WTC11 (cell line): ENCODE data around the gene NAPB.
"Not testable (repeated sequence)": the region's sequence is repeated elsewhere in the genome, so short reads cannot be mapped to it uniquely, and the experiment has no call there.

Experiments
- ATF6 ChIP-seq: sonication (generic); formaldehyde crosslinking; IDR thresholded peaks from 2 replicates; pipeline ENCODE4 v1.8.1; 2023; ENCODE audit warnings: mild to moderate bottlenecking, missing genetic modification reagents
- CBFB ChIP-seq: sonication (generic); formaldehyde crosslinking; IDR thresholded peaks from 2 replicates; pipeline ENCODE4 v1.8.1; 2022; ENCODE audit warnings: mild to moderate bottlenecking, low read depth, missing genetic modification reagents
- CTCF ChIP-seq: fragments of 200-600 bp; IDR thresholded peaks from 2 replicates; pipeline ENCODE4 v1.8.0; 2022; ENCODE audit warnings: antibody characterized with exemption
- ETV6 ChIP-seq: sonication (generic); formaldehyde crosslinking; IDR thresholded peaks from 2 replicates; pipeline ENCODE4 v1.8.1; 2022; ENCODE audit warnings: mild to moderate bottlenecking, missing genetic modification reagents
- FOXJ3 ChIP-seq: sonication (generic); formaldehyde crosslinking; IDR thresholded peaks from 2 replicates; pipeline ENCODE4 v1.9.0; 2021; ENCODE audit warnings: missing genetic modification reagents, mild to moderate bottlenecking, borderline replicate concordance
- MAX ChIP-seq: sonication (generic); formaldehyde crosslinking; IDR thresholded peaks from 2 replicates; pipeline ENCODE4 v1.8.0; 2022; ENCODE audit warnings: mild to moderate bottlenecking, missing genetic modification reagents
- NR2C2 ChIP-seq: sonication (generic); formaldehyde crosslinking; IDR thresholded peaks from 2 replicates; pipeline ENCODE4 v1.8.0; 2022; ENCODE audit warnings: mild to moderate bottlenecking, missing genetic modification reagents
- OVOL2 ChIP-seq: fragments of 250-450 bp; sonication (Bioruptor Pico); IDR thresholded peaks from 2 replicates; pipeline ENCODE4 v1.9.0; 2021; ENCODE audit warnings: mild to moderate bottlenecking, borderline replicate concordance
- PREB ChIP-seq: sonication (generic); formaldehyde crosslinking; IDR thresholded peaks from 2 replicates; pipeline ENCODE4 v1.8.1; 2022; ENCODE audit warnings: mild to moderate bottlenecking, missing genetic modification reagents, moderate library complexity, borderline replicate concordance
- TCF7 ChIP-seq: sonication (generic); formaldehyde crosslinking; IDR thresholded peaks from 2 replicates; pipeline ENCODE4 v1.8.0; 2022; ENCODE audit warnings: mild to moderate bottlenecking, low read depth, missing genetic modification reagents, moderate library complexity
- USF1 ChIP-seq: sonication (generic); formaldehyde crosslinking; IDR thresholded peaks from 2 replicates; pipeline ENCODE4 v1.8.0; 2022; ENCODE audit warnings: mild to moderate bottlenecking, missing genetic modification reagents
- ZBTB21 ChIP-seq: sonication (generic); formaldehyde crosslinking; IDR thresholded peaks from 2 replicates; pipeline ENCODE4 v1.8.1; 2023; ENCODE audit warnings: mild to moderate bottlenecking, missing genetic modification reagents, borderline replicate concordance
- ZNF121 ChIP-seq: sonication (generic); formaldehyde crosslinking; IDR thresholded peaks from 2 replicates; pipeline ENCODE4 v1.8.0; 2023; ENCODE audit warnings: missing genetic modification reagents

GRCh38 chr20:23466961-23467360, 45.7 kb upstream of the NAPB start:
- TF ChIP-seq ATF6 (CRISPR knock-in tag); FOXJ3 (CRISPR knock-in tag); CTCF; ETV6 (CRISPR knock-in tag); TCF7 (CRISPR knock-in tag); CBFB (CRISPR knock-in tag); PREB (CRISPR knock-in tag); ZBTB21 (CRISPR knock-in tag); ZNF121; OVOL2 (CRISPR knock-in tag); MAX; NR2C2 (CRISPR knock-in tag); USF1: not testable (repeated sequence)
